Esophagus squamous epithelium (tissue), 5 donors: ENCODE results near the gene NHEJ1. TPM values are rescaled to one million over a fixed set of nuclear protein-coding genes. Genes with fewer than 3 reads are reported as not detected.
A peak's percentile ranks its signal among the peaks of the same experiment; 100 is the strongest.

Experiments
- DNase-seq: peaks from one replicate; lab custom pipeline; 2025; lab: John Stamatoyannopoulos, UW
- H3K27ac ChIP-seq, 4 donors: fragments of 200-600 bp; sonication (generic); one replicate each; pipeline ENCODE4 v1.5.1; 2016 to 2019; ENCODE audit warnings: mild to moderate bottlenecking in 1 of 4
- H3K27me3 ChIP-seq, 4 donors: fragments of 200-600 bp; sonication (generic); 1 replicate in 3 of 4; 2 replicates in 1 of 4; pipeline versions ENCODE4 v1.5.1 to v1.6.0; 2017 to 2021; ENCODE audit warnings: antibody characterized with exemption in 1 of 4
- H3K36me3 ChIP-seq, 3 donors: fragments of 200-600 bp; sonication (generic); one replicate each; pipeline ENCODE4 v1.5.1; 2016 to 2019
- H3K4me1 ChIP-seq, 3 donors: fragments of 200-600 bp; sonication (generic); one replicate each; pipeline ENCODE4 v1.5.1; 2017 to 2019
- H3K4me3 ChIP-seq, 4 donors: fragments of 200-600 bp; sonication (generic); 1 replicate in 3 of 4; 2 replicates in 1 of 4; pipeline ENCODE4 v1.5.1; 2016 to 2019; ENCODE audit warnings: mild to moderate bottlenecking in 2 of 4, moderate library complexity in 1 of 4
- H3K9me3 ChIP-seq, 3 donors: fragments of 200-600 bp; sonication (generic); one replicate each; pipeline ENCODE4 v1.5.1; 2016 to 2019
- CTCF ChIP-seq, 6 experiments: fragments of 450-650 bp in 4 of 6; fragments of 200-600 bp in 2 of 6; sonication (generic) in 2 of 6; IDR thresholded peaks; one replicate each; pipeline ENCODE4 v1.5.1; 2016 to 2019; ENCODE audit warnings: antibody characterized with exemption in 6 of 6, mild to moderate bottlenecking in 4 of 6, moderate library complexity in 4 of 6
- POLR2A ChIP-seq, 4 donors: fragments of 450-650 bp; IDR thresholded peaks; one replicate each; pipeline ENCODE4 v1.6.1; 2017; ENCODE audit warnings: antibody characterized with exemption in 4 of 4, mild to moderate bottlenecking in 4 of 4, moderate library complexity in 3 of 4
- whole genome bisulfite sequencing, 2 donors: methylation state at CpG; one replicate each; pipeline ENCODE4 v1.1.5; 2018; 5-methylcytosine and 5-hydroxymethylcytosine counted together
- intact Hi-C: fragments of 100-400 bp; cut with DNase I; formaldehyde crosslinking; loops from one replicate; pipeline ENCODE4 v1.15.0; 2022
- total RNA-seq, 4 donors: library from RNA; depleted of rRNA; stranded (reverse); fragments of >200 nt; gene quantifications; one replicate each; pipeline ENCODE4 v1.1.0, GENCODE V29; 2016
- donor health status: DM: yes; HTN: yes; CAD: no.

Gene NHEJ1
- total RNA-seq, 4 donors from 2014 or later, result 6.3 to 14.3 (median 9.7) TPM

- TF ChIP-seq CTCF (IDR thresholded peaks at IDR 0.05), result no peak
- TF ChIP-seq POLR2A (IDR thresholded peaks at IDR 0.05), result no peak
- H3K4me3 ChIP-seq, result no peak overlapping the region
- no peaks in the 10 kb centered on the region for H3K36me3 ChIP-seq
- DNase-seq, result no peak
- intact Hi-C loops, result loop anchor here (10.0 kb wide), 1 partner anchor 50 kb away; the partner anchor contains the start of gene ABCB6
- H3K9me3 ChIP-seq, result no peaks in the 10 kb centered on the region
- H3K4me1 ChIP-seq, result peaks cover 0 to 8% (median 0%) of the 10 kb centered on the region in 3 donors
- no peak overlapping the region for H3K27ac ChIP-seq
- 57 to 81% methylated on average over 1 to 7 of the region's 10 CpGs for WGBS, 2 donors
- H3K27me3 ChIP-seq, result no peaks in the 10 kb centered on the region
These were observed 4.7 kb upstream of the NHEJ1 start for GRCh38 chr2:219165058-219165911.

DNA sequence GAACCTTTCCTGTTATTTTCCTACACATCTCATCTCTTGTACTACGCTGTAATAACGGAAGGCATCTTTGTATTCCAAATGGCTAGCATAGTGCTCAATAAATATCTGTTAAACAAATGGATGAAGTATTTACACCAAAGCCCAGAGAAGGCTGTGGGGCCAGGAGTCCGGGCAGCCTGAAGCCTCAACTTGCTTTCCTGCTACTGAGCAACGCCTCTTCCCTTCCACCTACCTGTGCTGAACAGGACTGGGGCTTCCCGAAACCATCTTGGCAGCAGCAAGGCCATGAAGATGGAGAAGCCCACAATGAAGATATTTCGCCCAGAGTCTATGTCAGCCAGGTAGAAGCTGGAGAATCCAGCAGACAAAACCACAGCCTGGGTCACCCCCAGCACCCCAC is 2.5 kb upstream of the NHEJ1 start:
- intact Hi-C loops, result loop anchor here (5.0 to 10.0 kb wide), 2 partner anchors 52 to 134 kb away; partner anchors contain the start of gene ABCB6
- H3K4me3 ChIP-seq, result no peak overlapping the region
- no peak overlapping the region for H3K27ac ChIP-seq
- H3K4me1 ChIP-seq, result peaks cover 4 to 17% (median 5%) of the 10 kb centered on the region in 3 donors
- 89 to 93% methylated on average over 5 to 6 of the region's 6 CpGs for WGBS, 2 donors
- no peaks in the 10 kb centered on the region for H3K27me3 ChIP-seq
- H3K9me3 ChIP-seq, result no peaks in the 10 kb centered on the region
- H3K36me3 ChIP-seq, result peaks cover 0 to under 1% (median 0%) of the 10 kb centered on the region in 3 donors
- no peak for DNase-seq
- TF ChIP-seq POLR2A (IDR thresholded peaks at IDR 0.05) (no peak), CTCF (IDR thresholded peaks at IDR 0.05) (no peak)

DNA sequence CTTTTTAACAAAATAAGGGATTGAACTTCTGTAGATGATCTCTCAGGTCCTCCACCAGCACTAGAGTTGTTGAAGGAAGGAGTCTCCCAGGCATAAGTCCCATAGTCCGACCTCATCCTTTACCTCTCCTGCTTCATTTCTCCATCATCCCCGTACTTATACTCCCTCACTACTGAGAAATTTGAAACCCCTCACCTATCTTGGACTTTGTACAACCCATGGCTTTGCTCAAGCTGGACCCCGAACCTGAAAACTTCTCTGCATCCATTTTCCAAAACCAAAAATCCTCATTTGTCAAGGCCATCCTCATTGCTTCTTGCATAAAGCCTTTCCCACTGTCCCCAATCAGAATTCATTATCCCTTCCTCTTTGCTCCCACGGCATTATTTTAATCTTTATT is 482 bp upstream of the NHEJ1 start:
- Histone ChIP-seq H3K36me3 (peaks cover 0 to 21% (median 0%) of the 10 kb centered on the region in 3 donors), H3K27ac (peak overlapping the region; percentile 87 to 98 (median 97)), H3K4me3 (peak overlapping the region; percentile 59 to 88 (median 84)), H3K4me1 (peaks cover 4 to 17% (median 5%) of the 10 kb centered on the region in 3 donors), H3K9me3 (no peaks in the 10 kb centered on the region), H3K27me3 (no peaks in the 10 kb centered on the region)
- no peak for TF ChIP-seq POLR2A (IDR thresholded peaks at IDR 0.05)
- intact Hi-C loops, result loop anchor here (5.0 to 10.0 kb wide), 2 partner anchors 54 to 136 kb away; partner anchors contain the start of gene ABCB6
- no peak for DNase-seq
- 65 to 69% methylated on average over 4 of the region's 4 CpGs for WGBS, 2 donors

- Histone ChIP-seq H3K36me3 (peaks cover 0 to 30% (median 0%) of the 10 kb centered on the region in 3 donors), H3K4me3 (peak overlapping the region; percentile 59 to 88 (median 84)), H3K4me1 (peaks cover 4 to 17% (median 5%) of the 10 kb centered on the region in 3 donors), H3K27me3 (no peaks in the 10 kb centered on the region), H3K9me3 (no peaks in the 10 kb centered on the region), H3K27ac (peak overlapping the region; percentile 87 to 98 (median 97))
- TF ChIP-seq CTCF (IDR thresholded peaks at IDR 0.05), result no peak
- TF ChIP-seq POLR2A (IDR thresholded peaks at IDR 0.05), result no peak
- 8 to 15% methylated on average over 18 of the region's 18 CpGs for WGBS, 2 donors
- intact Hi-C loops, result loop anchor here (5.0 to 10.0 kb wide), 2 partner anchors 55 to 138 kb away; partner anchors contain the start of gene ABCB6
- DNase-seq, result no peak
These were observed 837 bp downstream of the NHEJ1 start for GRCh38 chr2:219159771-219160185.

GRCh38 chr2:219158586-219158985 is 2.0 kb downstream of the NHEJ1 start:
- TF ChIP-seq POLR2A (IDR thresholded peaks at IDR 0.05), result no peak
- TF ChIP-seq CTCF (IDR thresholded peaks at IDR 0.05), result no peak
- Histone ChIP-seq H3K9me3 (no peaks in the 10 kb centered on the region), H3K27ac (no peak overlapping the region), H3K4me3 (no peak overlapping the region), H3K4me1 (peaks cover 4 to 17% (median 5%) of the 10 kb centered on the region in 3 donors), H3K27me3 (no peaks in the 10 kb centered on the region), H3K36me3 (peaks cover 0 to 40% (median 0%) of the 10 kb centered on the region in 3 donors)
- DNase-seq, result no peak
- intact Hi-C loops, result no loop called here
- 77 to 89% methylated on average over 3 of the region's 3 CpGs for WGBS, 2 donors
